NCI-H1436 treated with DMSO at 0.1 percent for 48 hours (cell line): ENCODE results near the gene MYO5A.
"Not testable (repeated sequence)": the region's sequence is repeated elsewhere in the genome, so short reads cannot be mapped to it uniquely, and the experiment has no call there.

Source experiments
- DNase-seq: peaks from one replicate; lab custom pipeline; 2025; lab: John Stamatoyannopoulos, UW

MYO5A gene

GRCh38 chr15:52540374-52541012 is 11.8 kb upstream of the MYO5A start:
- DNase-seq: no peak

GRCh38 chr15:52537459-52537858 is 8.8 kb upstream of the MYO5A start:
- DNase-seq: no peak

- DNase-seq: no peak
Observed at GRCh38 chr15:52532427-52532826, 3.7 kb upstream of the MYO5A start.

- no peak for DNase-seq
Observed at GRCh38 chr15:52529940-52530339, 1.3 kb upstream of the MYO5A start.

GRCh38 chr15:52529341-52529924 is 753 bp upstream of the MYO5A start:
- DNase-seq: no peak

GRCh38 chr15:52527911-52528563 is 643 bp downstream of the MYO5A start:
- DNase-seq: no peak

- no peak for DNase-seq
Observed at GRCh38 chr15:52527196-52527910, 1.3 kb downstream of the MYO5A start.

- no peak for DNase-seq
Observed at GRCh38 chr15:52524223-52525136, 4.2 kb downstream of the MYO5A start.

- DNase-seq: no peak
Observed at GRCh38 chr15:52523647-52524046, 5.0 kb downstream of the MYO5A start.

- no peak for DNase-seq
Observed at GRCh38 chr15:52523192-52523591, 5.5 kb downstream of the MYO5A start.

- no peak for DNase-seq
Observed at GRCh38 chr15:52521682-52522081, 7.0 kb downstream of the MYO5A start.

GRCh38 chr15:52520421-52520820 is 8.3 kb downstream of the MYO5A start:
- no peak for DNase-seq

- DNase-seq: no peak
Observed at GRCh38 chr15:52518487-52519371, 10.0 kb downstream of the MYO5A start.

GRCh38 chr15:52517014-52517413 is 11.7 kb downstream of the MYO5A start:
- no peak for DNase-seq

GRCh38 chr15:52515343-52515742 is 13.3 kb downstream of the MYO5A start:
- no peak for DNase-seq

- no peak for DNase-seq
Observed at GRCh38 chr15:52514482-52514881, 14.2 kb downstream of the MYO5A start.

GRCh38 chr15:52512869-52513268 is 15.8 kb downstream of the MYO5A start:
- not testable (repeated sequence) for DNase-seq

GRCh38 chr15:52511084-52511483 is 17.6 kb downstream of the MYO5A start:
- no peak for DNase-seq

GRCh38 chr15:52509500-52510245 is 19.0 kb downstream of the MYO5A start:
- DNase-seq: no peak

GRCh38 chr15:52506549-52506948 is 22.1 kb downstream of the MYO5A start:
- no peak for DNase-seq
